T-cell (primary cell): ENCODE measurements around the gene GRIP1. TPM values are rescaled to one million over a fixed set of nuclear protein-coding genes. Genes with fewer than 3 reads are reported as not detected.

Experiments used
- ATAC-seq, 4 experiments: fragments of 200-7000 bp in 3 of 4; fragments of 150-1000 bp in 1 of 4; cut with Tn5 transposase; replicated peaks in 1 of 4; 1 replicate in 3 of 4; 2 replicates in 1 of 4; pipeline ENCODE4 v1.10.0; 2021; ENCODE audit warnings: moderate library complexity in 3 of 4, mild to moderate bottlenecking in 2 of 4, moderate number of reproducible peaks in 1 of 4
- CTCF ChIA-PET, 2 donors: fragments of 300-600 bp; sonication (Branson Sonifier 250); formaldehyde crosslinking; loops; one replicate each; lab custom pipeline; 2022; ENCODE audit warnings: antibody characterized with exemption in 2 of 2; lab: Charles Lee
- POLR2A ChIA-PET, 2 donors: fragments of 300-600 bp; sonication (Branson Sonifier 250); formaldehyde crosslinking; loops; one replicate each; lab custom pipeline; 2022; ENCODE audit warnings: antibody characterized with exemption in 2 of 2; lab: Charles Lee
- DNase-seq, 35 experiments: peaks; one replicate each; pipeline versions ENCODE4 v3.0.0 to v3.0.0-alpha.2; 2013 to 2023
- H3K27ac ChIP-seq: one replicate; pipeline ENCODE4 v1.5.1; 2013; ENCODE audit warnings: low read length
- H3K27me3 ChIP-seq, 2 experiments: replicated peaks in 1 of 2; 1 replicate in 1 of 2; 2 replicates in 1 of 2; pipeline versions ENCODE4 v1.6.1 to v1.7.0; 2013; ENCODE audit warnings: low read length in 1 of 2, mixed read lengths in 1 of 2; ENCODE audit not compliant: control insufficient read depth in 2 of 2, insufficient read depth in 2 of 2; ENCODE audit errors: extremely low read depth in 1 of 2
- H3K36me3 ChIP-seq, 2 donors: 1 replicate in 1 of 2; 2 replicates in 1 of 2; pipeline versions ENCODE4 v1.6.1 to v1.7.0; 2013; ENCODE audit warnings: low read length in 1 of 2; ENCODE audit not compliant: control insufficient read depth in 2 of 2, insufficient read depth in 1 of 2; ENCODE audit errors: extremely low read depth in 1 of 2
- H3K4me1 ChIP-seq, 2 experiments: 1 replicate in 1 of 2; 2 replicates in 1 of 2; pipeline versions ENCODE4 v1.6.1 to v1.7.0; 2013; ENCODE audit warnings: low read length in 2 of 2, mixed read lengths in 1 of 2; ENCODE audit not compliant: insufficient read depth in 2 of 2, control insufficient read depth in 1 of 2; ENCODE audit errors: extremely low read depth in 1 of 2
- H3K4me3 ChIP-seq, 2 donors: 1 replicate in 1 of 2; 2 replicates in 1 of 2; pipeline versions ENCODE4 v1.5.1 to v1.7.0; 2013; ENCODE audit warnings: mild to moderate bottlenecking in 2 of 2, low read length in 1 of 2, moderate library complexity in 1 of 2; ENCODE audit not compliant: control insufficient read depth in 1 of 2; ENCODE audit errors: extremely low read depth in 1 of 2
- H3K9me3 ChIP-seq: 2 replicates; pipeline ENCODE4 v1.7.0; 2013
- H3K27ac Mint-ChIP-seq, 2 donors: one replicate each; pipeline ENCODE4 v1.8.0; 2020 to 2021; ENCODE audit warnings: mild to moderate bottlenecking in 2 of 2, mixed read lengths in 2 of 2
- H3K27me3 Mint-ChIP-seq, 2 donors: one replicate each; pipeline ENCODE4 v1.8.0; 2021 to 2022; ENCODE audit warnings: mixed read lengths in 2 of 2
- H3K36me3 Mint-ChIP-seq: one replicate; pipeline ENCODE4 v1.8.0; 2021; ENCODE audit warnings: mixed read lengths
- H3K4me1 Mint-ChIP-seq, 3 donors: one replicate each; pipeline ENCODE4 v1.8.0; 2020 to 2022; ENCODE audit warnings: mixed read lengths in 3 of 3, mild to moderate bottlenecking in 1 of 3
- H3K4me3 Mint-ChIP-seq, 3 donors: one replicate each; pipeline ENCODE4 v1.8.0; 2020 to 2022; ENCODE audit warnings: mild to moderate bottlenecking in 3 of 3, mixed read lengths in 3 of 3, moderate library complexity in 3 of 3
- H3K9me3 Mint-ChIP-seq, 3 donors: one replicate each; pipeline ENCODE4 v1.8.0; 2020 to 2022; ENCODE audit warnings: mixed read lengths in 3 of 3
- WGBS: methylation state at CpG from one replicate; pipeline ENCODE4 v1.1.5; 2013; ENCODE audit warnings: missing lambda C conversion rate; ENCODE audit not compliant: insufficient coverage; 5-methylcytosine and 5-hydroxymethylcytosine counted together
- total RNA-seq, 35 experiments: library from RNA in 6 of 35; stranded (reverse) in 6 of 35; fragments of 120-200 nt in 1 of 35; gene quantifications; one replicate each; pipeline versions ENCODE4 v1.2.1 to v1.2.4 and lab custom pipeline; 2013 to 2026

GRIP1 gene
- total RNA-seq, 5 donors from 2014 or later (not counting 1 experiment from before 2014, with no cell fraction given): 3.0 to 7.3 (median 3.6) TPM

GRCh38 chr12:66647034-66647691 lies 31.7 kb downstream of the GRIP1 start:
- DNase-seq (no peak), ATAC-seq (no peak)
- H3K9me3 ChIP-seq: no peaks in the 10 kb centered on the region
- no peaks in the 10 kb centered on the region for H3K4me1 ChIP-seq
- CTCF ChIA-PET: no interaction called here
- H3K27me3 ChIP-seq: peaks cover 0 to 3% of the 10 kb centered on the region in 2 experiments
- POLR2A ChIA-PET: no interaction called here
- Mint-ChIP-seq H3K9me3 (no peaks in the 10 kb centered on the region), H3K4me3 (no peak overlapping the region), H3K27me3 (no peaks in the 10 kb centered on the region), H3K36me3 (no peaks in the 10 kb centered on the region), H3K4me1 (no peaks in the 10 kb centered on the region), H3K27ac (no peak overlapping the region)
- H3K27ac ChIP-seq: no peak overlapping the region
- WGBS: 75% methylated on average over 1 of the region's 5 CpGs
- no peak overlapping the region for H3K4me3 ChIP-seq
- no peaks in the 10 kb centered on the region for H3K36me3 ChIP-seq

- no peak for ATAC-seq
- H3K9me3 Mint-ChIP-seq: no peaks in the 10 kb centered on the region
- H3K4me3 Mint-ChIP-seq: no peak overlapping the region
- CTCF ChIA-PET: no interaction called here
- POLR2A ChIA-PET: no interaction called here
- Histone ChIP-seq H3K27me3 (peaks cover 0 to 3% of the 10 kb centered on the region in 2 experiments), H3K36me3 (no peaks in the 10 kb centered on the region), H3K27ac (no peak overlapping the region), H3K4me1 (no peaks in the 10 kb centered on the region), H3K4me3 (no peak overlapping the region), H3K9me3 (no peaks in the 10 kb centered on the region)
- no peak for DNase-seq
- no peak overlapping the region for H3K27ac Mint-ChIP-seq
- H3K27me3 Mint-ChIP-seq: peaks cover 0 to 3% of the 10 kb centered on the region in 2 donors
- no CpG with 5 or more reads among the region's 1 CpG for WGBS
- no peaks in the 10 kb centered on the region for H3K4me1 Mint-ChIP-seq
- no peaks in the 10 kb centered on the region for H3K36me3 Mint-ChIP-seq
Measured at GRCh38 chr12:66644151-66644550, 34.7 kb downstream of the GRIP1 start.

GRCh38 chr12:66640691-66641460 lies 38.0 kb downstream of the GRIP1 start:
- CTCF ChIA-PET: no interaction called here
- H3K9me3 Mint-ChIP-seq: no peaks in the 10 kb centered on the region
- no peaks in the 10 kb centered on the region for H3K36me3 Mint-ChIP-seq
- Histone ChIP-seq H3K27me3 (no peaks in the 10 kb centered on the region), H3K4me1 (no peaks in the 10 kb centered on the region), H3K9me3 (no peaks in the 10 kb centered on the region), H3K36me3 (no peaks in the 10 kb centered on the region), H3K4me3 (no peak overlapping the region), H3K27ac (no peak overlapping the region)
- no peak overlapping the region for H3K4me3 Mint-ChIP-seq
- 83% methylated on average over 1 of the region's 2 CpGs for WGBS
- ATAC-seq: no peak
- no peak overlapping the region for H3K27ac Mint-ChIP-seq
- no peak for DNase-seq
- POLR2A ChIA-PET: no interaction called here
- peaks cover 0 to 3% of the 10 kb centered on the region in 2 donors for H3K27me3 Mint-ChIP-seq
- H3K4me1 Mint-ChIP-seq: no peaks in the 10 kb centered on the region

GRCh38 chr12:66638666-66639065 lies 40.2 kb downstream of the GRIP1 start:
- H3K4me3 Mint-ChIP-seq: no peak overlapping the region
- peaks cover 0 to 3% of the 10 kb centered on the region in 2 experiments for H3K27me3 ChIP-seq
- ATAC-seq: no peak
- no peak for DNase-seq
- no peaks in the 10 kb centered on the region for H3K36me3 ChIP-seq
- H3K4me1 Mint-ChIP-seq: no peaks in the 10 kb centered on the region
- ChIA-PET CTCF (no interaction called here), POLR2A (no interaction called here)
- no peaks in the 10 kb centered on the region for H3K36me3 Mint-ChIP-seq
- peaks cover 0 to 6% of the 10 kb centered on the region in 2 donors for H3K27me3 Mint-ChIP-seq
- H3K4me3 ChIP-seq: no peak overlapping the region
- WGBS: no CpG with 5 or more reads among the region's 2 CpGs
- H3K4me1 ChIP-seq: no peaks in the 10 kb centered on the region
- no peaks in the 10 kb centered on the region for H3K9me3 Mint-ChIP-seq
- H3K27ac Mint-ChIP-seq: no peak overlapping the region
- no peak overlapping the region for H3K27ac ChIP-seq
- H3K9me3 ChIP-seq: no peaks in the 10 kb centered on the region

GRCh38 chr12:66637699-66638301 lies 41.1 kb downstream of the GRIP1 start:
- no peak overlapping the region for H3K27ac Mint-ChIP-seq
- Histone ChIP-seq H3K27me3 (peaks cover 0 to 3% of the 10 kb centered on the region in 2 experiments), H3K36me3 (no peaks in the 10 kb centered on the region), H3K4me1 (no peaks in the 10 kb centered on the region), H3K9me3 (no peaks in the 10 kb centered on the region), H3K27ac (no peak overlapping the region), H3K4me3 (no peak overlapping the region)
- peaks cover 0 to 8% of the 10 kb centered on the region in 2 donors for H3K27me3 Mint-ChIP-seq
- no peaks in the 10 kb centered on the region for H3K4me1 Mint-ChIP-seq
- ChIA-PET CTCF (no interaction called here), POLR2A (no interaction called here)
- ATAC-seq (no peak), DNase-seq (no peak)
- H3K9me3 Mint-ChIP-seq: no peaks in the 10 kb centered on the region
- WGBS: no CpG with 5 or more reads among the region's 3 CpGs
- H3K36me3 Mint-ChIP-seq: no peaks in the 10 kb centered on the region
- no peak overlapping the region for H3K4me3 Mint-ChIP-seq

- H3K9me3 ChIP-seq: no peaks in the 10 kb centered on the region
- WGBS: 78% methylated on average over 3 of the region's 3 CpGs
- DNase-seq (no peak), ATAC-seq (no peak)
- H3K4me1 ChIP-seq: no peaks in the 10 kb centered on the region
- H3K4me3 ChIP-seq: no peak overlapping the region
- H3K36me3 ChIP-seq: no peaks in the 10 kb centered on the region
- no peaks in the 10 kb centered on the region for H3K36me3 Mint-ChIP-seq
- CTCF ChIA-PET: no interaction called here
- H3K27me3 Mint-ChIP-seq: peaks cover 0 to 7% of the 10 kb centered on the region in 2 donors
- no peaks in the 10 kb centered on the region for H3K4me1 Mint-ChIP-seq
- no peaks in the 10 kb centered on the region for H3K9me3 Mint-ChIP-seq
- H3K27ac Mint-ChIP-seq: no peak overlapping the region
- H3K27ac ChIP-seq: no peak overlapping the region
- no peak overlapping the region for H3K4me3 Mint-ChIP-seq
- POLR2A ChIA-PET: no interaction called here
- peaks cover 0 to 3% of the 10 kb centered on the region in 2 experiments for H3K27me3 ChIP-seq
Measured at GRCh38 chr12:66636771-66637170, 42.1 kb downstream of the GRIP1 start.
